GM12874 (cell line): ENCODE results near the gene BLOC1S3.

Experiments
- TF ChIP-seq, protein P1 (sequence below): IDR thresholded peaks from 2 replicates; pipeline ENCODE4 v1.5.1; 2011; ENCODE audit warnings: low read depth, mild to moderate bottlenecking, control low read depth, low read length, moderate library complexity; ENCODE audit not compliant: insufficient read depth

The BLOC1S3 gene

GRCh38 chr19:45164577-45165335 lies 13.8 kb upstream of the BLOC1S3 start:
- TF ChIP-seq, protein P1, sequence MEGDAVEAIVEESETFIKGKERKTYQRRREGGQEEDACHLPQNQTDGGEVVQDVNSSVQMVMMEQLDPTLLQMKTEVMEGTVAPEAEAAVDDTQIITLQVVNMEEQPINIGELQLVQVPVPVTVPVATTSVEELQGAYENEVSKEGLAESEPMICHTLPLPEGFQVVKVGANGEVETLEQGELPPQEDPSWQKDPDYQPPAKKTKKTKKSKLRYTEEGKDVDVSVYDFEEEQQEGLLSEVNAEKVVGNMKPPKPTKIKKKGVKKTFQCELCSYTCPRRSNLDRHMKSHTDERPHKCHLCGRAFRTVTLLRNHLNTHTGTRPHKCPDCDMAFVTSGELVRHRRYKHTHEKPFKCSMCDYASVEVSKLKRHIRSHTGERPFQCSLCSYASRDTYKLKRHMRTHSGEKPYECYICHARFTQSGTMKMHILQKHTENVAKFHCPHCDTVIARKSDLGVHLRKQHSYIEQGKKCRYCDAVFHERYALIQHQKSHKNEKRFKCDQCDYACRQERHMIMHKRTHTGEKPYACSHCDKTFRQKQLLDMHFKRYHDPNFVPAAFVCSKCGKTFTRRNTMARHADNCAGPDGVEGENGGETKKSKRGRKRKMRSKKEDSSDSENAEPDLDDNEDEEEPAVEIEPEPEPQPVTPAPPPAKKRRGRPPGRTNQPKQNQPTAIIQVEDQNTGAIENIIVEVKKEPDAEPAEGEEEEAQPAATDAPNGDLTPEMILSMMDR: no peak

DNA sequence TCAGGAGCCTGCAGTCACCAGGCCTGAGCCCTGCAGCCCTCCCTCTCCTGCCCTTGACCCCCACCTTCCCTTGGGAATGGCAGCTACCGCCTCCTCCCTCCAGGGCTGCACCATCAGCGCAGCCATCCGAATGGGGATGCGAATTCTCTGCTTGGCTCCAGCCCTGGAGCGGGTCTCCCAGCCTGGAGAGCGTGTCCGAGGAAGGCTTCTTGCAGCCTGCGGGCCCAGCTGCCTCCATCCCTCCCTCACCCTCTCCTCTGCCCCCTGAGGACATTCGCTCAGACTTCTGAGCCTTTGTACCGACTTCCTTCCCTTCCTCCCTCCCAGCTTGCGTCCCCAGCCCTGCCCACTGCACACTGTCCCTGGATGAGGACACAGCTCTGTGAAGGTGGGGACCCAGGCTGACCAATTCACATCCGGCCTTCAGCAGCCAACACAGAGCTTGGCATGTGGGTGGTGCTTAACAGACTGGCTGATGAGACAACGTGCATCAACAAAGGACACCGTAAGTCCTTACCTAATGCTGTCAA lies 11.8 kb upstream of the BLOC1S3 start:
- TF ChIP-seq, protein P1: no peak

- TF ChIP-seq, protein P1: no peak
Measured at GRCh38 chr19:45168767-45169351, 9.7 kb upstream of the BLOC1S3 start.

GRCh38 chr19:45169602-45170001 lies 9.0 kb upstream of the BLOC1S3 start:
- TF ChIP-seq, protein P1: no peak

- TF ChIP-seq, protein P1: no peak
Measured at GRCh38 chr19:45170146-45171106, 8.2 kb upstream of the BLOC1S3 start.

- TF ChIP-seq, protein P1: no peak
Measured at GRCh38 chr19:45171211-45171623, 7.4 kb upstream of the BLOC1S3 start.

GRCh38 chr19:45172173-45172572 lies 6.4 kb upstream of the BLOC1S3 start:
- TF ChIP-seq, protein P1: no peak
